Stimulated activated naive CD4-positive, alpha-beta T cell treated with Interleukin-2 at 50 U/mL for 16 hours (primary cell): Measurements from ENCODE around the gene ERGIC3.

Experiments
- DNase-seq: peaks from one replicate; lab custom pipeline; 2025; lab: John Stamatoyannopoulos, UW

The ERGIC3 gene

DNA sequence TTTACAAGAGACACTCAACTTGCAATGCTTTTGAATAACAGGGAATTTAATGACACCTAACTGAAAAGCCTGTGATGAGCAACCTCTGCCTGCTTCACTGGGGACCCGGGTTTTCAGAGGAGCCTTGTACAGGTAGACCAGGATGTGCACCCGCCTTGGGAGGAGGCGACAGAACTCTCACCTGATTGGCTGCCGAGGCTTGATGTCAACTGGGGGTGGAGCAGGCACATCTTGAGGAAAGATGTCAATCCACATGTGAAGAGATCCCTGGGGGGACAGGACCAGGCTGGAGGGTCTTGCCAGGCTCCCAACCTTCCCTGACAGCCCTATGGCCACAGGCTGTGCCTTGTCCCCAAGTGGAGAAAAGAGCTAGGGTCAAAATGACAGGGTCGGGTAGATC, 19.8 kb downstream of the ERGIC3 start:
- no peak for DNase-seq

DNA sequence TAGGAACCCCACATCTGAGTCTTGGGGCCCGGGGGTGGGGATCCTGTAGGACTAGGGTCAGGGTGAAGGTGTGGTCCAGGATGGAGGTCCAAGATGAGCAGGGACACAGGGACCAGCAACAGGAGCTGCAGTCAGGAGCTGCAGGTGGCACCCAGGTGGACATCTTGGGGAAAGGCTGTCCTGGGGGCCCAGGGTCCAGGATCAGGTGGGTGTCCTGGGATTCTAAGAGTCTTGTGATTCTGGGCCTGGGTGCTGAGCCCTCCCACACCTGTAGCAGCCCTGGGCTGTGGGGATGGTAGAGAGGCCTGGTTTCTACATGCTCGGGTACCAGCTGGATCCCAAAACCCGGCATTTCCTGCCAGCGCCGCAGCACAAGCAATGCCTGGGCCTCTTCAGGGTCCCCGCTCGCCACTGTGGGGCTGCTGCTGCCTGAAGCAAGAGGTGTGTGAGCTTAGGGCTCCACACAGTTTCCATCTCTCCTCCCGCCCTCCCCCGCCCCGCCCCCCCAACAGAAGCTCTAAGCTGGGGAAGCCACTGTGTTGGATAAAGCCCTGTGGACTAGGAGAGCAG, 20.7 kb downstream of the ERGIC3 start:
- no peak for DNase-seq

- no peak for DNase-seq
These were observed 22.0 kb downstream of the ERGIC3 start for GRCh38 chr20:35563834-35564233.

- no peak for DNase-seq
These were observed 23.0 kb downstream of the ERGIC3 start for GRCh38 chr20:35564905-35565304.

DNA sequence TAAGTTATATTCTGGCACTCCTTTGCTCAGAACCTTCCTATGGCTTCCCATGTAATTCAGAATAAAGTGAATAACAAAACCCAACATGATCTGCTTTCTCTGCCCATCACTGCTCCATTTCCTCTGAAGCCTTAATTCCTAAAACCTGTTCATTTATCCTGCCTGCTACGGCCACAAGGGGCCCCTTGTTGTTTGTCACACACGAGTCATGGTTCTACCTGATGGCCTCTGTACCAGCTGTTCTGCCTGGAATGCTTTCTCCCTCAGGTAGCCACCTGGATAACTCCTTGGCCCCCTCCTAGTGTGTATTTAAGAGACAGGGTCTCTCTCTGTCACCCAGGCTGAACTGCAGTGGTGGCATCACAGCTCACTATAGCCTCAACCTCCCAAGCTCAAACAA, 26.8 kb downstream of the ERGIC3 start:
- no peak for DNase-seq

DNA sequence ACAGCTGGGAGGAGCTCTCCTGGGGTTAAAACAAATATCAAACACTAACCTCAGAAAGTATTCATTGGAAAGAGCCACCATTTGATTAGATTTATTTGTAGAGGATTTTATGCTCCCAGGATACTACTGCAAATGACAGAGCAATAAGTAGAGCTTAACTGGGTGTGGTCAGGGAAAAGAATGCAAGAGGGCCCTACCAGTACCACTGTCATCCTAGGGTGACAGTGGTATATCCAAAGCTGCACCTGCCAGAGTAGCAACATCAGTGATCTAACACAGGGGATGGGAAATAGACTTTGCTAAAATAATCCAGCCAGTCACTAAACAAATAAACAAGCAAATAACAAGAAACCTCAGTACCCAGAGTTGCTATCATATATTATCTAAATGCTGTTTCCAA, 29.7 kb downstream of the ERGIC3 start:
- DNase-seq, result no peak

GRCh38 chr20:35572838-35573237, 31.0 kb downstream of the ERGIC3 start:
- DNase-seq, result no peak

- DNase-seq, result no peak
These were observed 34.1 kb downstream of the ERGIC3 start for GRCh38 chr20:35575958-35576357.

DNA sequence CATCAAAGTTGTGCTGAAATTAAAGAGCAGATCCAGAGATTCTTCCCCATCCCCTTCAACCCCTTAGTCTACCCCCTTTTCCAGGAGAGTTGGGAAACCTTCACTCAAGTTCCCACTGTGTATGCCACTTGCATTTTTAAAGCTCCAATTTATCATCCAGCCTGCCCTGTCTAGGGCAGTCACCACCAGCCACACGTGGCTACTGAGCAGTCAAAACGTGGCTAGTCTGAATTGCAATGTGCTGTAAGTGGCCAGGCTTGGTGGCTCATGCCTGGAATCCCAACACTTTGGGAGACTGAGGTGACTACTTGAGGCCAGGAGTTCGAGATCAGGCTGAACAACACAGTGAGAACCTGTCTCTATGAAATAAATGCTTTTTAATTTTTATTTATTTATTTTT, 34.9 kb downstream of the ERGIC3 start:
- DNase-seq, result no peak

GRCh38 chr20:35578469-35578868, 36.6 kb downstream of the ERGIC3 start:
- DNase-seq, result no peak

- DNase-seq, result no peak
These were observed 37.3 kb downstream of the ERGIC3 start for GRCh38 chr20:35579196-35579595.

- no peak for DNase-seq
These were observed 40.3 kb downstream of the ERGIC3 start for GRCh38 chr20:35582131-35582530.

GRCh38 chr20:35582741-35583404, 41.0 kb downstream of the ERGIC3 start:
- DNase-seq, result no peak

DNA sequence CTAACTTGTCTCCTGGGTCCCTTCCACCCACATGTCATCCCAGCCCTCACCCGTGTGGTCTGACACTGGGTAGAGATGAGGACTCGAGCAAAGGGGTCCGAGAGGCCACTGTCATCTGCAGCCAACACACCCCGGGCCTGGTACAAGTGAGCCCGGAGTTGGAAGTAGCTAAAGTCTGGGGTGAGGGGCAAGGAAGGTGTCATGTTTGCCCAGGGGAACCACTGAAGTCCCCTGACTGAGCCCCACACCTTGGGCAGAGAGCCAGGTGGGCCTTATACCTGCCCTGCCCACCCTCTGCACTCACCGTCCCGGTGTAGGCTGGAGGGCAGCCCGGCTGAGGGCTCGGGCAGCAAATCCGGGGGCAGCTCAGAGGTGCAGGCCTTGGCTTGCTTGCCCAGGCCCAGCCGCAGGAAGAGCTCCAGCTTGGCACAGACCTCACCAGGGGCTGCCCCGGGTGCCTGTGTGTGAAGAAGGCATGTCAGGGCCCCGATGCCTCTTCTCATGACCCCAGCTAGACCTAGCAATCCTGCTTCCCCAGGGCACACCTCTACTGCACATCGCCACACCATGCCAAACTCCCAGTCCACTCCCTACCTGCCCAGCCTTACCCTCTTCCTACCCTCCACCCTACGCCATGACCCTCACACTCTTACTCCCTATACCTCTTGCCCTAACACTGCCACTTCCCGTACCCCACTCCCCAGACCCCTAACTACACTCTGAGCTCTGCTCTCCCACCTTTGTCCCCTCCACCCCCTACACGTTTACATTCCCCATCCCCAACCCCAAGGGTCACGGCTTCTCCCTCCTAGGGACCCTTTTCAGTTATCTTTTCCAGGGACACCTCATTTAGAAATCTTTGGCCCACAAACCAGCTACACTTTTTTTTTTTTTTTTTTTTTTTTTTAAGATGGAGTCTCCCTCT, 42.0 kb downstream of the ERGIC3 start:
- DNase-seq, result no peak

DNA sequence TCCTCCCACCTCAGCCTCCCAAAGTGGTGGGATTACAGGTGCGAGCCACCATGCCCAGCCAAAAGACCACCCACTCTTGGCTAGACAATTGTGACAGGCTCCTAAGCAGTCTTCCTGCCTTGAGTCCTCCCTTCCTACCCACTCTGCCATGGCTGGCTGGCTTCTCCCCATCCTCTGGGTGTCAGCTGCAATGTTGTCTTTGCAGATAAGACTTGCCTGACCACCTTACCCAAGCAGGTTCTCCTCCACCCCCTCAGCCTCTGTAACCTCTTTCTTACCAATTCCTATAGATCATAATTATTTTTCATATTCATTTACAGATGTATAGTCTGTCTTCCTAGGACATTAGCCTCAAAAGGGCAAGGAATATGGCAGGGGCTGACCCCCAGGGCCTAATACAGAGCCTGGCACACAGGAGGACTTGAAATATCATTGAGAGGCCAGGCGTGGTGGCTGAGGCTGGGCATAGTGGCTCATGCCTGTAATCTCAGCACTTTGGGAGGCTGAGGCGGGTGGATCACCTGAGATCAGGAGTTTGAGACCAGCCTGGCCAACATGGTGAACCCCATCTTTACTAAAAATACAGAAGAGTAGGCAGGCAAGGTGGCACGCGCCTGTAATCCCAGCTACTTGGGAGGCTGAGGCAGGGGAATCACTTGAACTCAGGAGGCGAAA, 45.0 kb downstream of the ERGIC3 start:
- DNase-seq, result no peak

GRCh38 chr20:35587436-35587835, 45.6 kb downstream of the ERGIC3 start:
- DNase-seq, result no peak

GRCh38 chr20:35588397-35588796, 46.5 kb downstream of the ERGIC3 start:
- DNase-seq, result no peak

DNA sequence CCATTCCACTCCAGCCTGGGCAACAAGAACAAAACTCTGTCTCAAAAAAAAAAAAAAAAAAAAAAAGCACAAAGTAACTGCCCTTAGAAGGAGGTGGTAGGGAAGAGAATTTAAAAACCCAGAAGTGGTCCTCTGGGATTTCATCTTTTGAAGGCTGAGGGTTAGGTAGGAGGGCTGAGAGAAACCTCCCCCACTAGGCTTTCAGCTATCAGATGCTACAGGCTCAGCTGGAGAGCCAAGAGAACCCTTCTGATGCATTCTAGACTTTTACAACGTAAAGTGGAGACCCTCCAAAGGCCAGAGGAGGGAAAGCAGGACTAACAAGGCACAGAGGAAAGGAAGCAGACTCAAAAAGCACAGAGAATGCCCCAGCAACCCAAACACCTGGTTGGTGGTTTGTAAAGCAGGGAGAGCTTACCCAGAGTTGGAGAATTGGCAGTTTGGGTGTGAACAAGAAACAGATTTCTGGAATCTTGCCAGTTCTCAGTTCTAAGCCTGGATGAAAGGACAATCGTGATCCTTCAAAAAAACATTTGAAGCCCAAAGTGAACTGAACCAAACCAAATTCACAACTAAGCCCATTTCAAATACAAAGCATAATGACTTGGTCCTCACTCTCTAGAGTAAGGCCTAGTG, 50.6 kb downstream of the ERGIC3 start:
- no peak for DNase-seq

DNA sequence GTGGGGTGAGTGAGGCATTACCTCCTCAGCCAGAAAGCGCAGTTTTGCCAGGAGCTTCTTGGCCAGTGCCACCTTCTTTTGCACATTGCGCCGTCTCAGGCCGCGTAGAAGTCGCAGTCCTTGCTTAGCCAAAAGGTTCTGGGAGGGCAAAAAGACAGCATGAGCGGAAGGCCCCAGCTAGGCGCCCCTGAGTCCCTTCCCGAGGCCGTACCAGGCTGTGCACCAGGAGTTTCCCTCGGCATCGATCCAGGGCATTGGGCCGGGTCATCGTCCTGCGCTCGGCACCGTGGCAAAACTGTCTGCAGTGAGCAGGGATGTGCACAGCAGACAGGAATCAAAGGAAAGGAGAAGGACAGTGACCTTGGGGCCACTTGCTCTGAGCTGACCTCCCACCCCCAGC, 53.6 kb downstream of the ERGIC3 start:
- no peak for DNase-seq

DNA sequence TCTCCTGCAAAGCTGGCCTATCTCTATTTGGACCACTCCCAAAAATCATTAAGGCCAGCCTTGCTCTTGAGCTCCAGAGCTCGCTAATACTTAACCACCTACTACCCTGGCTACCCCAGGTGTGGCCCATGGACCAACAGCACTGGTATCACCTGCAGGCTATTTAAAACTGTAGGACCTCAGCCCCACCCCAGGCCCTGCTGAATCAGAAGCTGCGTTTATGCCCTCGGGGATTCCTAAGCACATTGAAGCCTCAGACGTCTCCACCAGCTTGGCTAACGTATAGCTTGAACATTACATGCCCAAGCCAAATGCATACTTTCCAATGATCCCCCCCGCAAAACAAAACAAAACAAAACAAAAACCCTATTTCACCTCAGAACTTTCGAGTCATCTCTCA, 54.0 kb downstream of the ERGIC3 start:
- no peak for DNase-seq

DNA sequence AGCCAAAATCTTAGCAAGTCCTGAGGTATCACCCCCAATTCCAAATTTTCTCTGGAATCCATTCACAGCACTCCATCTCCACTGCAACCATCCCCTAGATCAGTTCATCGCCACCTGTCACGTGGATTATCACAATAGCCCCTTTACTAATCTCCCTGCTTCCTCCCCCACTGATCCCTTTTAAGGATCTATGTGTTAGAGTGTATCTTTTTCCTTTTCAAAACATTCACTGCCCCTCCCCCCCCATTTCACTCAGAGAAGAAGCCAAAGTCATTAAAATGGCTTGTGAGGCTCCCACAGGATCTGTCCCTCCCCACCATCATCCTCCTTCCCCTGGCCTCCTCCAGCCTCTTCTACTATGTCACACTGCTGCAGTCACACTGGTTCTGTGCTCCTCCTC, 55.3 kb downstream of the ERGIC3 start:
- no peak for DNase-seq

- DNase-seq, result no peak
These were observed 56.6 kb downstream of the ERGIC3 start for GRCh38 chr20:35598476-35598875.
